K562 (cell line): ENCODE results near the gene LAIR2.

Source experiments
- ETV6 ChIP-seq, 3 experiments: fragments of 150-350 bp in 1 of 3; sonication (generic) in 1 of 3; formaldehyde crosslinking in 1 of 3; IDR thresholded peaks; 2 replicates each; pipeline versions ENCODE4 v1.6.1 to v1.8.0; 2014 to 2022; ENCODE audit warnings: borderline replicate concordance in 2 of 3, low read depth in 2 of 3, antibody characterized with exemption in 1 of 3, low read length in 1 of 3, mild to moderate bottlenecking in 1 of 3, missing genetic modification reagents in 1 of 3
- EZH2 ChIP-seq: IDR thresholded peaks from 2 replicates; pipeline ENCODE4 v1.6.1; 2012; ENCODE audit warnings: low read depth, mild to moderate bottlenecking, inconsistent platforms, low read length, borderline replicate concordance
- FOXP1 ChIP-seq: sonication (generic); formaldehyde crosslinking; IDR thresholded peaks from 2 replicates; pipeline ENCODE4 v1.8.0; 2022; ENCODE audit warnings: mild to moderate bottlenecking, missing genetic modification reagents
- HNRNPH1 ChIP-seq: fragments of 200-400 bp; formaldehyde crosslinking; optimal IDR thresholded peaks from 2 replicates; pipeline ENCODE3; 2017; ENCODE audit warnings: low read depth, mild to moderate bottlenecking, low read length, moderate library complexity
- JUNB ChIP-seq: fragments of 450-650 bp; formaldehyde crosslinking; conservative IDR thresholded peaks from 2 replicates; pipeline ENCODE4 v1.4.0; 2020; ENCODE audit warnings: mild to moderate bottlenecking
- MAZ ChIP-seq, 2 experiments: fragments of 450-650 bp in 1 of 2; sonication (generic) in 1 of 2; formaldehyde crosslinking; IDR thresholded peaks in 1 of 2; conservative IDR thresholded peaks in 1 of 2; 2 replicates each; pipeline versions ENCODE4 v1.4.0 to v1.5.0; 2020; ENCODE audit warnings: mild to moderate bottlenecking in 1 of 2, missing genetic modification reagents in 1 of 2
- POLR2AphosphoS5 ChIP-seq: IDR thresholded peaks from 2 replicates; pipeline ENCODE4 v1.6.1; 2011; ENCODE audit warnings: mild to moderate bottlenecking, low read depth, low read length, moderate library complexity; ENCODE audit not compliant: control insufficient read depth, insufficient read depth
- RBM25 ChIP-seq: fragments of 200-400 bp; formaldehyde crosslinking; IDR thresholded peaks from 2 replicates; pipeline ENCODE4 v1.6.1; 2018; ENCODE audit warnings: low read length, low read depth, moderate library complexity; ENCODE audit not compliant: severe bottlenecking
- SNAPC5 ChIP-seq: fragments of 250-450 bp; sonication (Bioruptor Pico); IDR thresholded peaks from 2 replicates; pipeline ENCODE4 v1.8.0; 2021; ENCODE audit warnings: moderate library complexity, mild to moderate bottlenecking, inconsistent platforms
- YY1 ChIP-seq, 3 experiments: IDR thresholded peaks; 2 replicates each; pipeline ENCODE4 v1.6.1; 2011; ENCODE audit warnings: low read length in 2 of 3, mild to moderate bottlenecking in 2 of 3, moderate library complexity in 2 of 3, borderline replicate concordance in 1 of 3, control low read depth in 1 of 3, low read depth in 1 of 3; ENCODE audit not compliant: insufficient read depth in 3 of 3, insufficient replicate concordance in 2 of 3, control insufficient read depth in 1 of 3, insufficient read length in 1 of 3; ENCODE audit errors: extremely low read depth in 1 of 3
- ZNF23 ChIP-seq: fragments of 250-450 bp; sonication (Bioruptor Pico); IDR thresholded peaks from 2 replicates; pipeline ENCODE4 v1.4.0; 2020; ENCODE audit warnings: mild to moderate bottlenecking
- ZNF592 ChIP-seq: fragments of 450-650 bp; IDR thresholded peaks from 2 replicates; pipeline ENCODE4 v1.6.1; 2017; ENCODE audit warnings: antibody characterized with exemption, mild to moderate bottlenecking

DNA sequence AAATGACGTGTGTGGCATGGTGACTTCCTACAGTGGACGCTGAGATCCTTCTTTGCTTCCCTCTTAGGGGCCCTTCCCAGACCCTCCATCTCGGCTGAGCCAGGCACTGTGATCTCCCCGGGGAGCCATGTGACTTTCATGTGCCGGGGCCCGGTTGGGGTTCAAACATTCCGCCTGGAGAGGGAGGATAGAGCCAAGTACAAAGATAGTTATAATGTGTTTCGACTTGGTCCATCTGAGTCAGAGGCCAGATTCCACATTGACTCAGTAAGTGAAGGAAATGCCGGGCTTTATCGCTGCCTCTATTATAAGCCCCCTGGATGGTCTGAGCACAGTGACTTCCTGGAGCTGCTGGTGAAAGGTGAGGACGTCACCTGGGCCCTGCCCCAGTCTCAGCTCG is 5.2 kb downstream of the LAIR2 start:
- TF ChIP-seq MAZ (CRISPR knock-in tag; conservative IDR thresholded peaks at IDR 0.05 in 1 of 2, IDR thresholded peaks at IDR 0.05 in 1 of 2) = no peak
- TF ChIP-seq HNRNPH1 = no peak
- no peak for TF ChIP-seq ZNF592
- no peak for TF ChIP-seq JUNB (CRISPR knock-in tag)
- no peak for TF ChIP-seq ETV6 (IDR thresholded peaks at IDR 0.05; ENCODE audit: borderline replicate concordance in 1 of 2, low read depth in 2 of 2, low read length in 1 of 2)
- TF ChIP-seq ETV6 (CRISPR knock-in tag; IDR thresholded peaks at IDR 0.05; ENCODE audit: borderline replicate concordance) = no peak
- TF ChIP-seq ZNF23 = no peak
- TF ChIP-seq SNAPC5 = no peak
- no peak for TF ChIP-seq RBM25
- TF ChIP-seq POLR2AphosphoS5 = no peak
- TF ChIP-seq YY1 (IDR thresholded peaks at IDR 0.05; ENCODE audit: borderline replicate concordance in 1 of 3, control insufficient read depth in 1 of 3, extremely low read depth in 1 of 3, insufficient read depth in 3 of 3, insufficient read length in 1 of 3, insufficient replicate concordance in 2 of 3, low read depth in 1 of 3, low read length in 2 of 3) = no peak
- TF ChIP-seq EZH2 = no peak
- TF ChIP-seq FOXP1 (CRISPR knock-in tag) = no peak
